ENCODE results near the gene ZNF462. TPM values are rescaled to one million over a fixed set of nuclear protein-coding genes. Genes with fewer than 3 reads are reported as not detected.
A peak's percentile ranks its signal among the peaks of the same experiment; 100 is the strongest.

The ZNF462 gene
- polyA plus RNA-seq, 2 of the 4 experiments (the other 2 are of a cell fraction), result 2.4 to 3.9 TPM

DNA sequence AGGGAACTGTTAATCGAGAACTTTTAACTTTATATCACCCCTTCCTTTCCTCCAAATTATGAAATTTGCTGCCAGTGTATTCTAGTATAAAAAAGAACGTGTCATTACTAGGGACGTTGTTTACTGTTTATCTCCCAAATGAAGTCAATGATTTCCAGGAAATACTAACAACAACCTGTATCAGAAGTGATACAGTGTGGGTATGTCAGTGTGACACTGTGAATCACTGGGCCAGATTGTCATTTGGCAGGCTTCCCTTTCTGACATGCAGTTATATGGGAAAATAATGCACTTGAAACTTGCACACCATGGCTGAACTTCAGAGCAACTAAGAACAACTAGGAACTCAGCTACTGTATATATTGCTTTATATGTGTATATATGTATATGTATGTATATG lies 12.6 kb downstream of the ZNF462 start (continued):
- TF ChIP-seq SMC3 (IDR thresholded peaks at IDR 0.05) (no peak), EHMT2 (IDR thresholded peaks at IDR 0.05; ENCODE audit: low read depth) (no peak), CHD2 (IDR thresholded peaks at IDR 0.05; ENCODE audit: low read length, partially characterized antibody) (no peak)

- ChIA-PET POLR2A (no interaction called here), CTCF (interaction anchor here (1.2 to 1.5 kb wide), 2 partner anchors 12 to 15 kb away, joined by 3 read pairs; no protein-coding TSS in a partner anchor)
- 88% methylated on average over 6 of the region's 6 CpGs for WGBS (ENCODE audit: missing lambda C conversion rate)
- Histone ChIP-seq H3K4me3 (no peak overlapping the region), H3K4me1 (peaks cover 27% of the 10 kb centered on the region), H3K4me2 (no peak overlapping the region), H3K27ac (no peak overlapping the region), H3K9me3 (no peaks in the 10 kb centered on the region)
- ATAC-seq (no peak), FAIRE-seq (no peak), DNase-seq (ENCODE audit: low read depth in 1 of 2, low spot score in 1 of 2) (no peak)
- no peak for TF ChIP-seq HEYL (CRISPR knock-in tag; IDR thresholded peaks at IDR 0.05)
- TF ChIP-seq BHLHE40 (IDR thresholded peaks at IDR 0.05; ENCODE audit: low read depth, low read length), result no peak
- TF ChIP-seq EHMT2 (IDR thresholded peaks at IDR 0.05; ENCODE audit: low read depth), result no peak
- no peak for TF ChIP-seq FOSB (CRISPR knock-in tag; IDR thresholded peaks at IDR 0.05)
- TF ChIP-seq PHF8 (IDR thresholded peaks at IDR 0.05; ENCODE audit: borderline replicate concordance, low read depth), result no peak
- TF ChIP-seq POLR2A (IDR thresholded peaks at IDR 0.05; ENCODE audit: low read length), result no peak
Measured at GRCh38 chr9:106877345-106877744, 14.4 kb downstream of the ZNF462 start.

- no peaks in the 10 kb centered on the region for H3K9me3 ChIP-seq
- FAIRE-seq (no peak), DNase-seq (ENCODE audit: low read depth in 1 of 2, low spot score in 1 of 2) (no peak), ATAC-seq (no peak)
- H3K4me2 ChIP-seq, result peak overlapping the region; percentile 36; the same call in 2 of the 3 replicates
- no peak overlapping the region for H3K4me3 ChIP-seq
- TF ChIP-seq ZSCAN20 (CRISPR knock-in tag; IDR thresholded peaks at IDR 0.05), result no peak
- no peak for TF ChIP-seq JUNB (IDR thresholded peaks at IDR 0.05)
- TF ChIP-seq, protein P1, sequence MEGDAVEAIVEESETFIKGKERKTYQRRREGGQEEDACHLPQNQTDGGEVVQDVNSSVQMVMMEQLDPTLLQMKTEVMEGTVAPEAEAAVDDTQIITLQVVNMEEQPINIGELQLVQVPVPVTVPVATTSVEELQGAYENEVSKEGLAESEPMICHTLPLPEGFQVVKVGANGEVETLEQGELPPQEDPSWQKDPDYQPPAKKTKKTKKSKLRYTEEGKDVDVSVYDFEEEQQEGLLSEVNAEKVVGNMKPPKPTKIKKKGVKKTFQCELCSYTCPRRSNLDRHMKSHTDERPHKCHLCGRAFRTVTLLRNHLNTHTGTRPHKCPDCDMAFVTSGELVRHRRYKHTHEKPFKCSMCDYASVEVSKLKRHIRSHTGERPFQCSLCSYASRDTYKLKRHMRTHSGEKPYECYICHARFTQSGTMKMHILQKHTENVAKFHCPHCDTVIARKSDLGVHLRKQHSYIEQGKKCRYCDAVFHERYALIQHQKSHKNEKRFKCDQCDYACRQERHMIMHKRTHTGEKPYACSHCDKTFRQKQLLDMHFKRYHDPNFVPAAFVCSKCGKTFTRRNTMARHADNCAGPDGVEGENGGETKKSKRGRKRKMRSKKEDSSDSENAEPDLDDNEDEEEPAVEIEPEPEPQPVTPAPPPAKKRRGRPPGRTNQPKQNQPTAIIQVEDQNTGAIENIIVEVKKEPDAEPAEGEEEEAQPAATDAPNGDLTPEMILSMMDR (IDR thresholded peaks at IDR 0.05), result no peak
- TF ChIP-seq MAFK (IDR thresholded peaks at IDR 0.05; ENCODE audit: partially characterized antibody), result no peak
- no peak for TF ChIP-seq RARB (CRISPR knock-in tag; IDR thresholded peaks at IDR 0.05)
- TF ChIP-seq PHF8 (IDR thresholded peaks at IDR 0.05; ENCODE audit: borderline replicate concordance, low read depth), result no peak
- TF ChIP-seq CHD4 (IDR thresholded peaks at IDR 0.05; ENCODE audit: borderline replicate concordance), result no peak
- TF ChIP-seq, protein P2, sequence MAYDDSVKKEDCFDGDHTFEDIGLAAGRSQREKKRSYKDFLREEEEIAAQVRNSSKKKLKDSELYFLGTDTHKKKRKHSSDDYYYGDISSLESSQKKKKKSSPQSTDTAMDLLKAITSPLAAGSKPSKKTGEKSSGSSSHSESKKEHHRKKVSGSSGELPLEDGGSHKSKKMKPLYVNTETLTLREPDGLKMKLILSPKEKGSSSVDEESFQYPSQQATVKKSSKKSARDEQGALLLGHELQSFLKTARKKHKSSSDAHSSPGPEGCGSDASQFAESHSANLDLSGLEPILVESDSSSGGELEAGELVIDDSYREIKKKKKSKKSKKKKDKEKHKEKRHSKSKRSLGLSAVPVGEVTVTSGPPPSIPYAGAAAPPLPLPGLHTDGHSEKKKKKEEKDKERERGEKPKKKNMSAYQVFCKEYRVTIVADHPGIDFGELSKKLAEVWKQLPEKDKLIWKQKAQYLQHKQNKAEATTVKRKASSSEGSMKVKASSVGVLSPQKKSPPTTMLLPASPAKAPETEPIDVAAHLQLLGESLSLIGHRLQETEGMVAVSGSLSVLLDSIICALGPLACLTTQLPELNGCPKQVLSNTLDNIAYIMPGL (CRISPR knock-in tag; IDR thresholded peaks at IDR 0.05; ENCODE audit: borderline replicate concordance), result no peak
- TF ChIP-seq ZFP36 (IDR thresholded peaks at IDR 0.05; ENCODE audit: borderline replicate concordance, partially characterized antibody), result no peak
- no peak for TF ChIP-seq RCOR1 (IDR thresholded peaks at IDR 0.05; ENCODE audit: low read depth, low read length)
- no peak for TF ChIP-seq FOSL2 (IDR thresholded peaks at IDR 0.05)
- no peak for TF ChIP-seq FOSL2 (CRISPR knock-in tag; IDR thresholded peaks at IDR 0.05)
- TF ChIP-seq NPAS2 (CRISPR knock-in tag; IDR thresholded peaks at IDR 0.05; ENCODE audit: borderline replicate concordance), result no peak
- TF ChIP-seq HOXB5 (CRISPR knock-in tag; IDR thresholded peaks at IDR 0.05), result no peak
- TF ChIP-seq ZNF302 (CRISPR knock-in tag; IDR thresholded peaks at IDR 0.05), result no peak
- TF ChIP-seq, protein P3, sequence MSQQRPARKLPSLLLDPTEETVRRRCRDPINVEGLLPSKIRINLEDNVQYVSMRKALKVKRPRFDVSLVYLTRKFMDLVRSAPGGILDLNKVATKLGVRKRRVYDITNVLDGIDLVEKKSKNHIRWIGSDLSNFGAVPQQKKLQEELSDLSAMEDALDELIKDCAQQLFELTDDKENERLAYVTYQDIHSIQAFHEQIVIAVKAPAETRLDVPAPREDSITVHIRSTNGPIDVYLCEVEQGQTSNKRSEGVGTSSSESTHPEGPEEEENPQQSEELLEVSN (IDR thresholded peaks at IDR 0.05; ENCODE audit: borderline replicate concordance, low read depth), result no peak
- TF ChIP-seq BHLHE40 (IDR thresholded peaks at IDR 0.05; ENCODE audit: low read depth, low read length), result no peak
- no peak for TF ChIP-seq GATA3 (IDR thresholded peaks at IDR 0.05; ENCODE audit: borderline replicate concordance)
- no peak for TF ChIP-seq TFCP2L1 (CRISPR knock-in tag; IDR thresholded peaks at IDR 0.05)
- 85% methylated on average over 5 of the region's 5 CpGs for WGBS (ENCODE audit: missing lambda C conversion rate)
- ChIA-PET CTCF (interaction anchor here (1.2 kb wide), 1 partner anchor 81 kb away, joined by 3 read pairs; no protein-coding TSS in a partner anchor), POLR2A (no interaction called here)
- peaks cover 34% of the 10 kb centered on the region for H3K4me1 ChIP-seq
- peak overlapping the region in 1 of 2 experiments; percentile 32; a peak in 1 of 6 replicates for H3K27ac ChIP-seq
Measured at GRCh38 chr9:106878081-106878837, 15.3 kb downstream of the ZNF462 start.
